Measurements from ENCODE around the gene RBM17.
A peak's percentile ranks its signal among the peaks of the same experiment; 100 is the strongest.

Gene RBM17

GRCh38 chr10:6151087-6151977, 62.5 kb downstream of the RBM17 start:
- no peak overlapping the region for H3K4me2 ChIP-seq (ENCODE audit: insufficient read depth, low read length, poor library complexity, severe bottlenecking)
- peaks cover 0 to 4% of the 10 kb centered on the region in 2 donors for H3K9me3 ChIP-seq (replicated peaks in 1 of 2; ENCODE audit: control insufficient read depth in 2 of 2, insufficient read depth in 1 of 2, low read depth in 1 of 2, low read length in 2 of 2)
- H3K4me3 ChIP-seq (ENCODE audit: low read length in 2 of 2) = no peak overlapping the region
- peak overlapping the region; percentile 86 for H2AK5ac ChIP-seq (ENCODE audit: low read depth, low read length)
- no peak for DNase-seq (ENCODE audit: low spot score)
- no peak overlapping the region for H4K91ac ChIP-seq (ENCODE audit: low read depth, low read length, poor library complexity)
- H2BK120ac ChIP-seq (ENCODE audit: low read depth, low read length) = no peak overlapping the region
- H3K27ac ChIP-seq (replicated peaks; ENCODE audit: low read length) = no peak overlapping the region
- no peak overlapping the region for H3K4ac ChIP-seq (ENCODE audit: low read length)
- H2BK12ac ChIP-seq (ENCODE audit: low read length) = peak overlapping the region; percentile 58
- peaks cover 9% of the 10 kb centered on the region for H3K79me1 ChIP-seq (ENCODE audit: low read depth, low read length)
- peak overlapping the region; percentile 87 for H3K18ac ChIP-seq (ENCODE audit: low read length)
- no peak overlapping the region for H2BK15ac ChIP-seq (ENCODE audit: low read length)
- WGBS, 2 donors (ENCODE audit: extremely low coverage in 2 of 2, insufficient read length in 2 of 2, insufficient replicate concordance in 1 of 2) = no CpG with 5 or more reads among the region's 22 CpGs
- no peak overlapping the region for H3K23ac ChIP-seq (ENCODE audit: low read depth, low read length, poor library complexity)
- peak overlapping the region; percentile 69 for H2AFZ ChIP-seq (ENCODE audit: low read length)
- H2BK5ac ChIP-seq (ENCODE audit: low read length) = no peak overlapping the region
- H3K4me1 ChIP-seq (ENCODE audit: control insufficient read depth in 2 of 2, insufficient read depth in 1 of 2, low read depth in 1 of 2, low read length in 2 of 2) = peaks cover 0 to 5% of the 10 kb centered on the region in 2 donors
- peaks cover 4 to 10% of the 10 kb centered on the region in 2 donors for H3K36me3 ChIP-seq (replicated peaks in 1 of 2; ENCODE audit: control insufficient read depth in 2 of 2, insufficient read depth in 2 of 2, low read length in 2 of 2)
- H3K9ac ChIP-seq (ENCODE audit: low read depth, low read length, poor library complexity) = peak overlapping the region; percentile 73
- H4K8ac ChIP-seq (ENCODE audit: low read depth, low read length) = no peak overlapping the region
- no peaks in the 10 kb centered on the region for H3K27me3 ChIP-seq (ENCODE audit: control insufficient read depth in 3 of 3, insufficient read depth in 3 of 3, low read depth in 1 of 3, low read length in 3 of 3)
- no peak overlapping the region for H3K14ac ChIP-seq (ENCODE audit: low read length)

- Histone ChIP-seq H4K8ac (ENCODE audit: low read depth, low read length) (no peak overlapping the region), H2BK12ac (ENCODE audit: low read length) (no peak overlapping the region), H4K91ac (ENCODE audit: low read depth, low read length, poor library complexity) (no peak overlapping the region), H3K18ac (ENCODE audit: low read length) (peak overlapping the region; percentile 76), H3K14ac (ENCODE audit: low read length) (no peak overlapping the region), H2AFZ (ENCODE audit: low read length) (no peak overlapping the region), H2BK120ac (ENCODE audit: low read depth, low read length) (no peak overlapping the region), H3K79me1 (ENCODE audit: low read depth, low read length) (peaks cover 4% of the 10 kb centered on the region), H2BK15ac (ENCODE audit: low read length) (no peak overlapping the region), H3K4me2 (ENCODE audit: insufficient read depth, low read length, poor library complexity, severe bottlenecking) (no peak overlapping the region), H2AK5ac (ENCODE audit: low read depth, low read length) (no peak overlapping the region), H3K36me3 (replicated peaks in 1 of 2; ENCODE audit: control insufficient read depth in 2 of 2, insufficient read depth in 2 of 2, low read length in 2 of 2) (peaks cover 0 to 2% of the 10 kb centered on the region in 2 donors), H3K27me3 (ENCODE audit: control insufficient read depth in 3 of 3, insufficient read depth in 3 of 3, low read depth in 1 of 3, low read length in 3 of 3) (no peaks in the 10 kb centered on the region), H3K4ac (ENCODE audit: low read length) (no peak overlapping the region), H3K9me3 (replicated peaks in 1 of 2; ENCODE audit: control insufficient read depth in 2 of 2, insufficient read depth in 1 of 2, low read depth in 1 of 2, low read length in 2 of 2) (peaks cover 0 to 4% of the 10 kb centered on the region in 2 donors), H3K23ac (ENCODE audit: low read depth, low read length, poor library complexity) (no peak overlapping the region), H3K4me3 (ENCODE audit: low read length in 2 of 2) (no peak overlapping the region), H3K4me1 (ENCODE audit: control insufficient read depth in 2 of 2, insufficient read depth in 1 of 2, low read depth in 1 of 2, low read length in 2 of 2) (peaks cover 0 to 5% of the 10 kb centered on the region in 2 donors), H3K9ac (ENCODE audit: low read depth, low read length, poor library complexity) (peak overlapping the region; percentile 24), H2BK5ac (ENCODE audit: low read length) (no peak overlapping the region), H3K27ac (replicated peaks; ENCODE audit: low read length) (no peak overlapping the region)
- WGBS, 2 donors (ENCODE audit: extremely low coverage in 2 of 2, insufficient read length in 2 of 2, insufficient replicate concordance in 1 of 2) = no CpG with 5 or more reads among the region's 7 CpGs
- no peak for DNase-seq (ENCODE audit: low spot score)
These were observed 65.0 kb downstream of the RBM17 start for GRCh38 chr10:6153845-6154244.

- WGBS, 2 donors (ENCODE audit: extremely low coverage in 2 of 2, insufficient read length in 2 of 2, insufficient replicate concordance in 1 of 2) = no CpG with 5 or more reads among the region's 14 CpGs
- Histone ChIP-seq H3K4me1 (ENCODE audit: control insufficient read depth in 2 of 2, insufficient read depth in 1 of 2, low read depth in 1 of 2, low read length in 2 of 2) (peaks cover 0 to 5% of the 10 kb centered on the region in 2 donors), H3K14ac (ENCODE audit: low read length) (no peak overlapping the region), H3K79me1 (ENCODE audit: low read depth, low read length) (peaks cover 4% of the 10 kb centered on the region), H3K36me3 (replicated peaks in 1 of 2; ENCODE audit: control insufficient read depth in 2 of 2, insufficient read depth in 2 of 2, low read length in 2 of 2) (peaks cover 0 to 2% of the 10 kb centered on the region in 2 donors), H3K4me3 (ENCODE audit: low read length in 2 of 2) (no peak overlapping the region), H3K9me3 (replicated peaks in 1 of 2; ENCODE audit: control insufficient read depth in 2 of 2, insufficient read depth in 1 of 2, low read depth in 1 of 2, low read length in 2 of 2) (peaks cover 0 to 4% of the 10 kb centered on the region in 2 donors), H4K91ac (ENCODE audit: low read depth, low read length, poor library complexity) (no peak overlapping the region), H2BK5ac (ENCODE audit: low read length) (no peak overlapping the region), H2BK12ac (ENCODE audit: low read length) (no peak overlapping the region), H2BK120ac (ENCODE audit: low read depth, low read length) (no peak overlapping the region), H2AK5ac (ENCODE audit: low read depth, low read length) (no peak overlapping the region), H4K8ac (ENCODE audit: low read depth, low read length) (no peak overlapping the region), H3K27ac (replicated peaks; ENCODE audit: low read length) (no peak overlapping the region), H3K9ac (ENCODE audit: low read depth, low read length, poor library complexity) (no peak overlapping the region), H2AFZ (ENCODE audit: low read length) (no peak overlapping the region), H3K4me2 (ENCODE audit: insufficient read depth, low read length, poor library complexity, severe bottlenecking) (no peak overlapping the region), H3K18ac (ENCODE audit: low read length) (no peak overlapping the region), H3K27me3 (ENCODE audit: control insufficient read depth in 3 of 3, insufficient read depth in 3 of 3, low read depth in 1 of 3, low read length in 3 of 3) (no peaks in the 10 kb centered on the region), H3K4ac (ENCODE audit: low read length) (no peak overlapping the region), H3K23ac (ENCODE audit: low read depth, low read length, poor library complexity) (no peak overlapping the region), H2BK15ac (ENCODE audit: low read length) (no peak overlapping the region)
- DNase-seq (ENCODE audit: low spot score) = no peak
These were observed 65.7 kb downstream of the RBM17 start for GRCh38 chr10:6154566-6154965.

GRCh38 chr10:6158276-6158675, 69.4 kb downstream of the RBM17 start:
- no peak overlapping the region for H3K27ac ChIP-seq (replicated peaks; ENCODE audit: low read length)

More at GRCh38 chr10:6158276-6158675, 69.4 kb downstream of the RBM17 start:
- Histone ChIP-seq H3K14ac (ENCODE audit: low read length) (no peak overlapping the region), H3K9me3 (replicated peaks in 1 of 2; ENCODE audit: control insufficient read depth in 2 of 2, insufficient read depth in 1 of 2, low read depth in 1 of 2, low read length in 2 of 2) (peaks cover 0 to 4% of the 10 kb centered on the region in 2 donors), H3K79me1 (ENCODE audit: low read depth, low read length) (peaks cover 4% of the 10 kb centered on the region), H2BK5ac (ENCODE audit: low read length) (no peak overlapping the region), H2BK15ac (ENCODE audit: low read length) (no peak overlapping the region), H3K36me3 (replicated peaks in 1 of 2; ENCODE audit: control insufficient read depth in 2 of 2, insufficient read depth in 2 of 2, low read length in 2 of 2) (peaks cover 0 to under 1% of the 10 kb centered on the region in 2 donors), H2AK5ac (ENCODE audit: low read depth, low read length) (no peak overlapping the region), H3K4ac (ENCODE audit: low read length) (no peak overlapping the region), H3K4me2 (ENCODE audit: insufficient read depth, low read length, poor library complexity, severe bottlenecking) (no peak overlapping the region), H3K4me1 (ENCODE audit: control insufficient read depth in 2 of 2, insufficient read depth in 1 of 2, low read depth in 1 of 2, low read length in 2 of 2) (peaks cover 0 to 4% of the 10 kb centered on the region in 2 donors), H3K18ac (ENCODE audit: low read length) (no peak overlapping the region), H3K23ac (ENCODE audit: low read depth, low read length, poor library complexity) (no peak overlapping the region), H2BK120ac (ENCODE audit: low read depth, low read length) (no peak overlapping the region), H4K91ac (ENCODE audit: low read depth, low read length, poor library complexity) (no peak overlapping the region), H4K8ac (ENCODE audit: low read depth, low read length) (no peak overlapping the region), H2AFZ (ENCODE audit: low read length) (no peak overlapping the region), H3K9ac (ENCODE audit: low read depth, low read length, poor library complexity) (no peak overlapping the region), H3K27me3 (ENCODE audit: control insufficient read depth in 3 of 3, insufficient read depth in 3 of 3, low read depth in 1 of 3, low read length in 3 of 3) (no peaks in the 10 kb centered on the region), H2BK12ac (ENCODE audit: low read length) (no peak overlapping the region), H3K4me3 (ENCODE audit: low read length in 2 of 2) (no peak overlapping the region)
- DNase-seq (ENCODE audit: low spot score) = no peak
- WGBS, 2 donors (ENCODE audit: extremely low coverage in 2 of 2, insufficient read length in 2 of 2, insufficient replicate concordance in 1 of 2) = no CpG with 5 or more reads among the region's 7 CpGs

All from neuronal stem cell (in vitro differentiated cells).